Neural crest cell (in vitro differentiated cells): ENCODE data around the gene ST8SIA6. TPM values are rescaled to one million over a fixed set of nuclear protein-coding genes. Genes with fewer than 3 reads are reported as not detected.

ENCODE experiments used
- DNase-seq: peaks from one replicate; pipeline ENCODE4 v3.0.0; 2021; ENCODE audit warnings: low read depth, mixed read lengths, low spot score
- H3K27ac Mint-ChIP-seq: one replicate; pipeline ENCODE4 v1.8.0; 2021; ENCODE audit warnings: mild to moderate bottlenecking, mixed read lengths; ENCODE audit not compliant: unreplicated experiment
- H3K27me3 Mint-ChIP-seq: 2 replicates; pipeline ENCODE4 v1.8.0; 2021; ENCODE audit warnings: low read depth, mild to moderate bottlenecking, mixed read lengths
- H3K36me3 Mint-ChIP-seq: 2 replicates; pipeline ENCODE4 v1.8.0; 2021; ENCODE audit warnings: low read depth, mild to moderate bottlenecking, mixed read lengths
- H3K4me1 Mint-ChIP-seq: 2 replicates; pipeline ENCODE4 v1.8.0; 2021; ENCODE audit warnings: mixed read lengths
- H3K4me3 Mint-ChIP-seq: one replicate; pipeline ENCODE4 v1.8.0; 2021; ENCODE audit warnings: mild to moderate bottlenecking, mixed read lengths
- H3K9me3 Mint-ChIP-seq: 2 replicates; pipeline ENCODE4 v1.8.0; 2021; ENCODE audit warnings: mixed read lengths
- CTCF ChIP-seq: fragments of 200-600 bp; sonication (generic); conservative IDR thresholded peaks from 2 replicates; pipeline ENCODE4 v1.5.0; 2021; ENCODE audit warnings: antibody characterized with exemption, mild to moderate bottlenecking
- total RNA-seq: library from RNA; stranded (reverse); gene quantifications from 2 replicates; pipeline ENCODE4 v1.2.1, GENCODE V29; 2021

Gene ST8SIA6
- total RNA-seq, 1 donor from 2014 or later = not detected

- H3K27ac Mint-ChIP-seq = no peak overlapping the region
- no peak for TF ChIP-seq CTCF
Observed at GRCh38 chr10:17394854-17395253, 59.5 kb downstream of the ST8SIA6 start.

GRCh38 chr10:17387861-17388503, 66.4 kb downstream of the ST8SIA6 start:
- Mint-ChIP-seq H3K9me3 (no peaks in the 10 kb centered on the region), H3K27me3 (no peaks in the 10 kb centered on the region), H3K27ac (peak overlapping the region; percentile 77), H3K36me3 (no peaks in the 10 kb centered on the region), H3K4me3 (no peak overlapping the region), H3K4me1 (peaks cover 10% of the 10 kb centered on the region)
- DNase-seq = no peak
- TF ChIP-seq CTCF = no peak

More at GRCh38 chr10:17394854-17395253, 59.5 kb downstream of the ST8SIA6 start:
- peaks cover 5% of the 10 kb centered on the region for H3K27me3 Mint-ChIP-seq
- no peak for DNase-seq
- no peak overlapping the region for H3K4me3 Mint-ChIP-seq
- H3K9me3 Mint-ChIP-seq = no peaks in the 10 kb centered on the region
- no peaks in the 10 kb centered on the region for H3K36me3 Mint-ChIP-seq
- H3K4me1 Mint-ChIP-seq = no peaks in the 10 kb centered on the region

- DNase-seq = no peak
- no peak overlapping the region for H3K4me3 Mint-ChIP-seq
- no peaks in the 10 kb centered on the region for H3K9me3 Mint-ChIP-seq
- no peaks in the 10 kb centered on the region for H3K36me3 Mint-ChIP-seq
- no peak for TF ChIP-seq CTCF
- peaks cover 10% of the 10 kb centered on the region for H3K4me1 Mint-ChIP-seq
- no peaks in the 10 kb centered on the region for H3K27me3 Mint-ChIP-seq
- no peak overlapping the region for H3K27ac Mint-ChIP-seq
Observed at GRCh38 chr10:17386616-17387075, 67.7 kb downstream of the ST8SIA6 start.

- Mint-ChIP-seq H3K4me3 (no peak overlapping the region), H3K36me3 (no peaks in the 10 kb centered on the region), H3K9me3 (no peaks in the 10 kb centered on the region), H3K4me1 (peaks cover 10% of the 10 kb centered on the region), H3K27me3 (no peaks in the 10 kb centered on the region), H3K27ac (no peak overlapping the region)
- no peak for DNase-seq
- no peak for TF ChIP-seq CTCF
Observed at GRCh38 chr10:17386021-17386420, 68.4 kb downstream of the ST8SIA6 start.

GRCh38 chr10:17385066-17385465, 69.3 kb downstream of the ST8SIA6 start:
- Mint-ChIP-seq H3K27ac (no peak overlapping the region), H3K4me3 (no peak overlapping the region), H3K36me3 (no peaks in the 10 kb centered on the region), H3K27me3 (no peaks in the 10 kb centered on the region), H3K4me1 (peaks cover 10% of the 10 kb centered on the region), H3K9me3 (no peaks in the 10 kb centered on the region)
- DNase-seq = no peak
- TF ChIP-seq CTCF = no peak
